HG02885 (cell line): ENCODE results near the gene SLAMF8.
A peak's percentile ranks its signal among the peaks of the same experiment; 100 is the strongest.

Experiments used
- ATAC-seq: cut with Tn5 transposase; IDR thresholded peaks from one replicate; pipeline ENCODE4 v1.9.1; 2021; ENCODE audit warnings: mild to moderate bottlenecking; ENCODE audit not compliant: unreplicated experiment, poor library complexity

SLAMF8 gene

DNA sequence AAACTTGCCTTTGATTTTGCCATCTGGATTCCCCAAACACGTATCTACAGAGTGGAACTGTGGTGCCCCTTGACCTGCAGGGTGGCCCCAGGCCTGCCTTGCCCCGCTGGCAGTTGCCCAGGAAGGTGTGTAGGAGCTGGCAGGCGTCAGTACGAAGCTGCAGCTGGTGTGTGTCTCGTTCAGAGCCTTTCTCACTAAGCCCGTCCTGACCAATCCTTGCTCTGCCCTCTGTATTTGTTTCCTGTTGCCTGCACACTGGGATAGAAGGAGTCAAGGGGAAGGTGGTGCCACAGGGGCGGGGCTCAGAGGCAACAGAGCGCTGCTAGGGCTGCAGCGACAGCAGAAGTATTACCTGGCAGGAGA lies 41.0 kb downstream of the SLAMF8 start:
- ATAC-seq = no peak

DNA sequence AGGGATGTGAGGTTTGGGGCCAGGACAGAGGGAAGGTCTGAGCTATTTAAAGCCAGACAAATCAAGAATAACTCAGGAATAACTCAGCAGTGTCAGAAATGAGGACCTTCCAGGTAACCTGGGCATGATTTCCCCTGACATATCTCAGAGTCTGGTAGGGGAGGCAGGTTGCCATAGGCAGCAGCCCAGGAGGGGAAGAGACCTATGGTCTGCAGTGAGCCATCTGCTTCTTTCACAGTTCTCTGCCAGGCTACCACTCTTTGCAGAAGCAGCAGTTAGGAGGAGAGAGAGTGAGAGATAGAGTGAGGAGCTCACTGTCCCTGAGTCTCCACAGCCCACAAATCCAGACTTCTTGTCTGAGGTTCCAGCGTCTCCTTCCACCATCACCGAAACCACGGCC lies 42.1 kb downstream of the SLAMF8 start:
- ATAC-seq = no peak

DNA sequence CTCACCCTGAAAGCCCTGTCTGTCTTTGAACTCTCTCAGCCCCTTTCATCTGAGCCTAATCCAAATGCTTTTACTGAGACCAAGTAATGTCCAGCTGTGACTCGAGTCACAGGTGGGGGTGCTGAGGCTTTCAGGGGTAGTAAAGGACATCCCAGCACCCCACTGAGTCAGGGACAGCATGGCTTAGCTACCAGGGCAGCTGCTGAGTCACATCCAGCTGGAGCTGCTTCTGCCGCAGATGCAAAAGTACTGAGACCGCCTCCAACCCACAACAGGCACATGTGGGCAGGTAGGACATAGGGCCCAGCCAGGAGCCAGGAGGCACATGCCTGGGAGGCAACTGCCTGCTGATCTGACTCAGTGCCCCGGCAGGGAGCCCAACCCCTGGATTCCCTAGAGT lies 42.5 kb downstream of the SLAMF8 start:
- peak; percentile 57 for ATAC-seq

- ATAC-seq = no peak
These were observed 42.9 kb downstream of the SLAMF8 start for GRCh38 chr1:159869607-159870006.

GRCh38 chr1:159870704-159871103 lies 44.0 kb downstream of the SLAMF8 start:
- no peak for ATAC-seq

DNA sequence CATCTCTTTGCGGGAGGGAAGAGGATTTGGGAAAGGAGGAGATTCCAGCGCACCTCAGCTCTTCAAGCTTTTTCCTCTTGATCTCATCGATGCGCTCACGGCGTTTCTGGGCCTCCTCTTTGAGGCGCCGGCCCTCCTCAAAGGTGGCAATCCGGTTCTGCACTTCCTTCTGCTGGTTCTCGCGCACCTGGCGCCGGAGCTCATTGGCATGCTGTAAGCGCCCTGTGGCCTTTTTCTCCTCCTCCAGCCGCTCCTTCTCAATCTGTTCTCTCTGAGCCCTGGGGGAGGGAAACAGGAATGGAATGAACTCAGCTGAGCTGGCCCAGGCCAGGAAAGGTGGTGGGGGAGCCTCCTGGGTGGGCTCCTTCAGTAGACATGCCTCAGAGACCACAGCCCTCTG lies 46.2 kb downstream of the SLAMF8 start:
- no peak for ATAC-seq

DNA sequence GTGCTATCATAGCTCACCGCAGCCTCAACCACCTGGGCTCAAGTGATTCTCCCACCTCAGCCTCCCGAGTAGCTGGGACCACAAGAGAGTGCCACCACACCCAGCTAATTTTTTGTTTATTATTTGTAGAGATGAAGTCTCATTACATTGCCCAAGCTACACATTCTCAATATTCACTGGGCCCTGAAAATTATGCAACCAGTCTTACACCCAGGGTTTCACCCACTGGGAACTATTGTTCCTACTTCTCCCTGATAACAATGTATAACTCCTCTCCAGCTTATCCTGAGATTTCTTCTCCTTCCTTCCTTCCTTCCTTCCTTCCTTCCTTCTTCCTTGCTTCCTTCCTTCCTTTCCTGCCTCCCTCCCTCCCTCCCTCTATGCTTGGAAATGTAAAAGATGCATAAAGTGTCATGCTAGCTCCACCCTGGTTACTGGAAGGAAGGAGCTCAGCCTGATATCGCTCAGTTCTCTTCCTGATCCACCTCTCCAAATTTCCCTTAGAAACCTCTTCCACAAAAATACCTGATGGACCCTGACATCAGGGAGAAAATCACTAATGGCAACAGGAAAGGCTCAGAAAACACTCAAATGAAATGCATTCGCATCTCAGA lies 47.0 kb downstream of the SLAMF8 start:
- no peak for ATAC-seq

DNA sequence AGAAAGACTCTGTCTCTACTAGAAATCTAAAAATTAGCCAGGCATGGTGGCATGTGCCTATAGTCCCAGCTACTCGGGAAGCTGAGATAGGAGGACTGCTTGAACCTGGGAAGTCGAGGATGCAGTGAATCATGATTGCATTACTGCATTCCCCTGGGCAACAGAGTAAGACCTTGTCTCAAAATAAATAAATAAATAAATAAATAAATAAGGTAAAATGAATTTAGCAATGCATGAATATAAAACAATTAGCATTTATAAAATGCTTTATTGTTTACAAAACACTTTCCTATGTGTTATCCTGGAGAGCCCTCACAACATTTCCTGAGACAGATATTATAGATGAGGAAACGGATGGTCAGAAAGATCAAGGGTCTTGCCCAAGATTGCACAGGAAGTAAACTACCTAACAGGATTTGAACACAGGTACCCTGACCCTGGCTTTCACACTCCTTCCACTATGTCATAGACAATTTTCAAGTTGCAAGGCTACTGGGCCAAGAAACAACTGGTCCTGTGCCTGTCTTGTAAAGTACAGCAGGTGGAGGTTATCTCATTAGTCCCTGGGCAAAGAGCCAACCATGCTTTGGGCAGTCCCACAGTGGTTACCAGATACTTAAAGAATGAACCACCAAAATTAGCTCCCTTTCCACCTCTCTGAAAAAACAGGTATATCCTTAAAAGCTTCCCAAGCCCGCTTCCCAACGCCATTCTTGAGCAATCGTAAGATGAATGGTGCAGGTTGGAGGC lies 51.2 kb downstream of the SLAMF8 start:
- no peak for ATAC-seq

DNA sequence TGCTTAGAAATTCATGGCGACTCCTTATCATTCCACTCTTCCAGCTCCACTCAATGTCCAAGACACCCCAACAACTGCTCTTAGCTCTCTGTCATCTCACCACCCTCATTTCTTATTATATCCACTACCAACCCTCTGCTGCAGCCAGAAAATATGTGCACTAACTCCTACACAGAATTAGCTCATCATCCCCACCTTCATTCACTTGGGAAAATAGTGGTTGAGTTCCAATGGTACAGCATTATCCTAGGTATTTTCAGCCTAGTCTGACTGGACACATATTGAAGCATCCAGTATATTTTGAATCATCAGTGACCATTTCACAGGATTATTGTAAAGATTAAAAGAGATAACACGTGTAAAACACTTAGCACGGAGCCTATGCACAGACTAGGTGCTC lies 52.5 kb downstream of the SLAMF8 start:
- ATAC-seq = no peak

DNA sequence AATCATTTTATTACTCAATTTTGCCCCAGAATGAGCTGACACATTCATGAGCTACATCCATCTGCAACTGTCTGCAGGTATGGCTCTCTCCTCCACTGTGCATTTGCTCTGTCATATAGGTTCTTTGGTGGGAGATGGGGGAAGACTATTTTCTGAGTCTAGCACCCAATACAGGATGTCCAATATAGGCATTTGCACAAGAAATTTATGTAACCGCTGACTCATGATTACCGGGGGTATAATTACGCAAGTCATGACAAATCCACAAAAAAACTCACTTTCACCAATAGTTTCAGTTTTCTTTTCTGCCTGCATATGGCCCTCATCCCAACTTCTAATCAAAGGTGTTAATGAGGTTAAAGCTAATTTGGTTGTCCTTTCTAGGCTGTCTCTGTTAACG lies 53.3 kb downstream of the SLAMF8 start:
- ATAC-seq = no peak

- ATAC-seq = no peak
These were observed 53.8 kb downstream of the SLAMF8 start for GRCh38 chr1:159880430-159880829.

GRCh38 chr1:159881622-159882526 lies 55.2 kb downstream of the SLAMF8 start:
- no peak for ATAC-seq

DNA sequence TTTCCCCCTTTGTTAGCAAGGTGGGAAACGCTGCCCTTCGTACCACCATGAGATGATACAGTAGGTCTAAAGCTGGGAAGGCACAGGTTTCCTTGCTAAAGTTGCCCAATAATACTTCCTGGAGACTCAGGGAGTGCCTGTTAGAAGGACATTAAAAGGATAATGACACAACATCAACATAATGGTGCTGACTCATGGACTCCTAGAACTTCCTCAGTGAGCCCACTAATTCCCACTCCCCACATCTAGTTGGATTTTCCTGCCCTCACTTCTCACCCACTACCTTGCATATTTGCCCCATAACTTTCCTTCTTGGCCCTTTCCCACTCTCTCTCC lies 55.8 kb downstream of the SLAMF8 start:
- no peak for ATAC-seq

- no peak for ATAC-seq
These were observed 56.5 kb downstream of the SLAMF8 start for GRCh38 chr1:159883134-159883533.

DNA sequence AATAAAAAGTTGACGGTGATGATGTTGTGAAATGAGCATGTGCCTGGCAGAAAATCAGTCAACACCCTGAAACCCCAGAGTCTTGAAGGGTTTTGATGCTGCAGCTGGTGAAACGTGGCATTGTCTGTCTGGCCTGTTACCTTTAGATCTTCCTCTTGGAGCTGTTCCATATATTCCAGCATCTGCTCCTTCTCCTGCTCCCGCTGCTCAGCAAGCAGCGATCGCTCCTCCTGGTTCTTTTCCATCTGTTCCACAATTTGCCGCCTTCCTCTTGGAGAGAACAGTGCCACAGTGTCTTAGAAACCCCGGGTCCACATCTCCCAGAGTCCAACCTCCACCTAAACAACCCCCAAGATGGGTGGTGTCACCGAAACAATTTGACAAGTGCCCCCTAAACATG lies 57.6 kb downstream of the SLAMF8 start:
- no peak for ATAC-seq
